Tibial artery (tissue), 4 donors: Measurements from ENCODE around the gene OR6C70.

Source experiments
- DNase-seq, 2 donors: peaks; one replicate each; pipeline ENCODE4 v3.0.0-alpha.2; 2019
- H3K27ac ChIP-seq, 2 donors: fragments of 200-600 bp; sonication (generic) in 1 of 2; 1 replicate in 1 of 2; 2 replicates in 1 of 2; pipeline ENCODE4 v1.5.1; 2018 to 2019; ENCODE audit warnings: mild to moderate bottlenecking in 1 of 2
- H3K27me3 ChIP-seq, 2 donors: fragments of 200-600 bp; sonication (generic) in 1 of 2; one replicate each; pipeline versions ENCODE4 v1.5.1 to v1.6.0; 2016 to 2019
- H3K36me3 ChIP-seq, 3 donors: fragments of 200-600 bp; sonication (generic) in 2 of 3; one replicate each; pipeline ENCODE4 v1.5.1; 2016 to 2019; ENCODE audit warnings: mild to moderate bottlenecking in 2 of 3
- H3K4me1 ChIP-seq, 4 donors: fragments of 200-600 bp; sonication (generic) in 2 of 4; 1 replicate in 3 of 4; 2 replicates in 1 of 4; pipeline ENCODE4 v1.5.1; 2016 to 2019
- H3K4me3 ChIP-seq, 2 donors: fragments of 200-600 bp; sonication (generic) in 1 of 2; 1 replicate in 1 of 2; 2 replicates in 1 of 2; pipeline ENCODE4 v1.5.1; 2018 to 2019; ENCODE audit warnings: mild to moderate bottlenecking in 2 of 2
- H3K9me3 ChIP-seq, 3 donors: fragments of 200-600 bp; sonication (generic) in 1 of 3; one replicate each; pipeline ENCODE4 v1.5.1; 2016 to 2019
- intact Hi-C: fragments of 100-400 bp; cut with DNase I; formaldehyde crosslinking; loops from one replicate; pipeline ENCODE4 v1.15.0; 2023; ENCODE audit warnings: low total_unique reads
- TF ChIP-seq, protein P1 (sequence below), 2 experiments: fragments of 200-600 bp in 1 of 2; fragments of 450-650 bp in 1 of 2; IDR thresholded peaks; one replicate each; pipeline ENCODE4 v1.5.1; 2017 to 2019; ENCODE audit warnings: antibody characterized with exemption in 2 of 2, mild to moderate bottlenecking in 1 of 2, moderate library complexity in 1 of 2

Gene OR6C70

DNA sequence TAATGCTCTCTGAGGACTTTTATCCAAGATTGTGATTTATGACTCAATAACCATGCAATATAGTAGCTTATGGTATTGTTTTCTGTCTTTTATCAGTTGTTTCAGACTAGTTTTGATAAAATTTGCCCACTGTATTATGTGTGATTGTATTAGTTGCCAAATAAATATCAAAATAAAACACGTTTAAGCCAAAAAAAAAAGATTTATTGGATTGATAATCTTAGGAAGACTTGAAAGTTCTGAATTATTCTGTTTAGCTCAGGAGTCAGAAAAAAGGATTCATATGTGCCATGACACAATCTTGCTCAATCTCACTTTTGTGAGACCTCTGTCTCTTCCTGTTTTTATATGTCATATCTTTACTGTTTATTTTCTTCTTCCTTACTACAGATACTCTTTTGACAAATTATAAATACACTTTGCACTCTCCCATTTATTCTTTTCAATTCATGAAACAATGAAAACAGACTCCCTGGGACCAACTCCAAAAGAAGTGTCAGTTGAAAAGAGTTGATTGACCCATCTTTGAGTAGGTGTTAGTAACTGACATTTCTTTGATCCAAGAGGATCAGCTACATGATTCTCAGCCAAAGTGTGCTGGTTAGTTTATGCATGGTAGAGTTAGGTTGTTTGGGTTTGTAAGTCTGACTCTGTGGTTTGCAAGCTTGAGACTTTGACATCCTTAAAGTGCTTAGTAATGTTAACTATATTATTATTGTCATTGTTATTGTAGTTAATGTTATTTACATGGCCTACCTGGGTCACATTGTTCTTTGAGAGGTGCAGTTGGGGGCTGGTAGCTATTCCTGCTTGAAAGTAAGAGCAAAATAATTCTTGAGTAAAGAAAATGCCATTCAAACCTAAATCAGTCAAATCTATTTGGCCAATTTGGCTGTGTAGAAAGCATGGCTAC is 41.4 kb downstream of the OR6C70 start:
- intact Hi-C loops = no loop called here
- Histone ChIP-seq H3K27me3 (no peaks in the 10 kb centered on the region), H3K9me3 (no peaks in the 10 kb centered on the region), H3K27ac (no peak overlapping the region), H3K4me1 (no peaks in the 10 kb centered on the region), H3K36me3 (no peaks in the 10 kb centered on the region), H3K4me3 (no peak overlapping the region)
- no peak for DNase-seq
- TF ChIP-seq, protein P1, sequence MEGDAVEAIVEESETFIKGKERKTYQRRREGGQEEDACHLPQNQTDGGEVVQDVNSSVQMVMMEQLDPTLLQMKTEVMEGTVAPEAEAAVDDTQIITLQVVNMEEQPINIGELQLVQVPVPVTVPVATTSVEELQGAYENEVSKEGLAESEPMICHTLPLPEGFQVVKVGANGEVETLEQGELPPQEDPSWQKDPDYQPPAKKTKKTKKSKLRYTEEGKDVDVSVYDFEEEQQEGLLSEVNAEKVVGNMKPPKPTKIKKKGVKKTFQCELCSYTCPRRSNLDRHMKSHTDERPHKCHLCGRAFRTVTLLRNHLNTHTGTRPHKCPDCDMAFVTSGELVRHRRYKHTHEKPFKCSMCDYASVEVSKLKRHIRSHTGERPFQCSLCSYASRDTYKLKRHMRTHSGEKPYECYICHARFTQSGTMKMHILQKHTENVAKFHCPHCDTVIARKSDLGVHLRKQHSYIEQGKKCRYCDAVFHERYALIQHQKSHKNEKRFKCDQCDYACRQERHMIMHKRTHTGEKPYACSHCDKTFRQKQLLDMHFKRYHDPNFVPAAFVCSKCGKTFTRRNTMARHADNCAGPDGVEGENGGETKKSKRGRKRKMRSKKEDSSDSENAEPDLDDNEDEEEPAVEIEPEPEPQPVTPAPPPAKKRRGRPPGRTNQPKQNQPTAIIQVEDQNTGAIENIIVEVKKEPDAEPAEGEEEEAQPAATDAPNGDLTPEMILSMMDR (IDR thresholded peaks at IDR 0.05) = no peak

DNA sequence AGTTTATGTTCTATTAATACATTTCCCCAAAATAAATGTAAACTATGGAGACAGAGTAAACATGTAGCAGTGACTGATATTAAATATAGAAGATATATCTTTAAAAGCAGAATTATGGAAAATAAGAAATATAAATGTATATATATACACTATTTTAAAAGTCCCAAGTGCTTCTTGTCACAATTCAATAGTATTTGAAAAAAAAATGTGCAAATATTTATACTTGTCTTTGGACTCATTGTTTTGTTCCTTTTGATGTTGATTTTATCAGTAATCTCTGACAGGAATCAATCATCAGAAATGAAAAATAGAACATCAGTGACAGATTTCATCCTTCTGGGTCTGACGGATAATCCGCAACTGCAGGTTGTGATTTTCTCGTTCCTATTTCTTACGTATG is 44.0 kb downstream of the OR6C70 start, which contains the start of gene OR6C76:
Gene OR6C76, plus strand, starts transcription at position 301 of the 400 bp plus-strand sequence. Its CDS starts 0 bp downstream, at position 301.
- Histone ChIP-seq H3K9me3 (no peaks in the 10 kb centered on the region), H3K4me3 (no peak within 1 kb of the TSS), H3K36me3 (no peaks in the 10 kb centered on the region), H3K4me1 (no peaks in the 10 kb centered on the region), H3K27ac (no peak within 1 kb of the TSS), H3K27me3 (no peaks in the 10 kb centered on the region)
- TF ChIP-seq, protein P1 (IDR thresholded peaks at IDR 0.05) = no peak
- intact Hi-C loops = no loop called here
- DNase-seq = no peak

DNA sequence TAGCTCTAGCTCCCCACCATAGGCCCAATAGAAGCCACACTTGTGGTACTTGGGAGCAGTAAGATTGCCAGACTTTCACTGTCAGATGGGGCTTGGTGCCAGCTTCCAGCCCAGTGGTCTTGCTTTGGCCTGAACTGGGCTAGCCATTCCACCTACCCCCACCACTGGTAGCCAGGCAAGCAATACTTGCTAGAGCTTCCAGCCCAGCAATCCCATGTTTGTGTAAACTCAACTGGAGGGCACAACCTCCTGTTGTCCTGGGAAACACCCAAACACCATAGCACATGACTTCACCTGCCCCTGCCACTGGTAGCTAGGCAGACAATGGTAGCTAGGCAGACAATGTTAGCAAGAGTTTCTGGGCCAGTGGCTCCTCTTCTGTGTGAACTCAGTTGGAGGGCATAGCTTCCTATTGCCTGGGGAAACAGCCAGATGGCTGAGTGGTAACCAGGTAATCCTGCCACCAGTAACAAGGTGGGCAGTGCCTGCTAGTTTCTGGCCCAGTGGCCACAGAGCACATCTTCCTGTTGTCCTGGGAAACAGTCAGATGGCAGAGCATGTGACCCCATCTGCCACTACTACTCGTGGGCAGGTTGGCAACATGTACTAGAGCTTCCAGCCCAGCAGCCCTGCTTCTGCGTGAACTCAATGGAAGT is 49.5 kb downstream of the OR6C70 start:
- no peak for DNase-seq
- Histone ChIP-seq H3K27me3 (no peaks in the 10 kb centered on the region), H3K4me3 (no peak overlapping the region), H3K36me3 (no peaks in the 10 kb centered on the region), H3K27ac (no peak overlapping the region), H3K9me3 (no peaks in the 10 kb centered on the region), H3K4me1 (peaks cover 0 to under 1% (median 0%) of the 10 kb centered on the region in 4 donors)
- intact Hi-C loops = no loop called here
- TF ChIP-seq, protein P1 (IDR thresholded peaks at IDR 0.05) = no peak
